HuH-7.5 (cell line): ENCODE measurements around the gene LIPC.

Experiments
- DNase-seq: peaks from one replicate; pipeline ENCODE4 v3.0.0; 2011; ENCODE audit warnings: low spot score

The LIPC gene

DNA sequence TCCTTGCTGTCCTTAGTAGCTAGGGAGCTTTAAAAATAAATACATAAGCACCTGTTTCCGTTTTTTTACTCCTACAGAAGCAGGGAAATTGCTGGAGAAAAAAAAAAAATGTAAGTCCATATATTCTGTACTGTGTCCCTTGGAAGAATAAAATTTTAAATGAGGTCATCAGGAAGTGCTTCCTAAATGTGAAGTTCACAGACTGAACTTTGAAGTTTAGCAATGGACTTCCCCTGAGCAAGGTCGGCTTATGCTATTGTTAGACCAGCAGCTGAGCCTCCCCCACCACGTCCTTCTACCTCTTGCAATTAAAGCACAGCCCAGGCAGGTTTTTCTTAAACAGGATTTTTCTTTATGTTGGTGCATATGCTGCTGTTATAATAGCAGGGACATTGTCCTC lies 26.3 kb downstream of the LIPC start:
- no peak for DNase-seq

DNA sequence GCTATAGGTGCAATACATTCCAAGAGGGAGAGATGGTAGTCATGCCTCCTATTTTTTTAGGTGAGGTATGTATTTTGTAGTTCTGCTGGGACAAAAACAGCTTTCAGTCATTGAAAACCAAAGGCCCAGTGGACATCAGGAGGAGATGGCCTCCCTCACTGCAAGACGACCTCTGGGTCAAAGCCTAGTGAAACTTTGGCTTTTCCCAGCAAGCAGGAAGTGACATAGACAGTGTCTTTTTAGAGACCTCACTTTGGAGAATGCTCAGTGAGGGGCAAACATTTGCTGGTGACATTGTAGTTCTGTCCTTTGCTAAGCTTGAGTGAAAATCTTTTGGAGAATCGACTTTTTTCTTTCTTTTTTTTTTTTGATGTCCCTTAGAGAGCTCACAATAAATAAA lies 27.3 kb downstream of the LIPC start:
- DNase-seq = no peak

DNA sequence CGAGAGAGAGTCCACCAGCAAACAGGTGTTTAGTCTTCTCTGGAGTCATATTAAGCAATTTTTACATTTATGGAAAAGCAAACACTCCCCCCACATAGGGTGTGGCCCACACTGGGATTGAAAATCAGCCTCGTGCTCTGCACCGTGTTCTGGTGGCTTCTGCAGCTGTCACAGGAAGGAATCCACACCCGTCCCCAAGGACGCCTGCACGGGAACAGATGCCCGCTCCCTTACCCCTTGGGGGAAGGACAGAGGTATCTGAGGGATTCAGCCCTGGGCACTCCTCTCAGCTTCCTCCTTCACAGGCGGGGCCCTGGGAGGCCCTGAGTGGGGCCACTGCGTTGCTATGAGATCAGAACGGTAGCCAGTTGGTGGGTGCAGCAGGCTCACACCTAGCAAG lies 27.8 kb downstream of the LIPC start:
- DNase-seq = no peak

DNA sequence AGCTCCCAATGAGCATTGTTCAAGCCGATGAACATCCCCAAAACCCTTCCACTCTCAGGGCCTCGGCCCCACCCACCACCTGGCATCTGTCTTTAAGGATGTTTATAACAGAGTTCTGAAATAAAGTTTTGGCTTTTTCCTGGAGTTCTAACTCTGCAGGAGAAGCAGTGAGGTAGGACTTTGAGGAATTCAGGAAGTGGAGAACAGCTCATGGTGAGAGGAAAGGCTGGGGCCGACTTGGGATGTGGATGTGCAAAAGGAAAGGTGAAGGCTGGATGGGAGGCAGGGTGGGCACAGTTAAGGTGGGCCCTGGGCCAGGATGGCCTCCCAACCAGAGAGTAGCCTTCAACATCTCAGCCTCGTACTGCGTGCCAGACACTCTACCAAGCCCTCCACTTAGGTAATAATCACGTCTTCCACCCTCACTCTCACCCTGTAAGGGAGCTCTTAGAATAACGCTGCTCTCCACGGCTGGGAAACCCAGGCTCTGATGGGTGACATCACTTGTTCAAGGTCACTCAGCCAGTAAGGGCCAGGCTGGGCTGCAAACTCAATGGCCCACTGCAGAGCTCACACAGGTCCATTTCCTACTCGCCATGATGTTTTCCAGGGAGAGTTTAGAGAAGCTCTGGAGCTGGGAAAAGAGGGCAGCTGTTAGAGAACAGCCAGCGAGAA lies 28.5 kb downstream of the LIPC start:
- DNase-seq = no peak

- DNase-seq = no peak
Observed at GRCh38 chr15:58460872-58461271, 29.1 kb downstream of the LIPC start.

GRCh38 chr15:58462547-58462946 lies 30.8 kb downstream of the LIPC start:
- DNase-seq = no peak

GRCh38 chr15:58462973-58463663 lies 31.3 kb downstream of the LIPC start:
- DNase-seq = no peak

GRCh38 chr15:58463815-58464650 lies 32.2 kb downstream of the LIPC start:
- DNase-seq = no peak

GRCh38 chr15:58465070-58465469 lies 33.3 kb downstream of the LIPC start:
- DNase-seq = no peak

GRCh38 chr15:58465866-58466517 lies 34.2 kb downstream of the LIPC start:
- no peak for DNase-seq

DNA sequence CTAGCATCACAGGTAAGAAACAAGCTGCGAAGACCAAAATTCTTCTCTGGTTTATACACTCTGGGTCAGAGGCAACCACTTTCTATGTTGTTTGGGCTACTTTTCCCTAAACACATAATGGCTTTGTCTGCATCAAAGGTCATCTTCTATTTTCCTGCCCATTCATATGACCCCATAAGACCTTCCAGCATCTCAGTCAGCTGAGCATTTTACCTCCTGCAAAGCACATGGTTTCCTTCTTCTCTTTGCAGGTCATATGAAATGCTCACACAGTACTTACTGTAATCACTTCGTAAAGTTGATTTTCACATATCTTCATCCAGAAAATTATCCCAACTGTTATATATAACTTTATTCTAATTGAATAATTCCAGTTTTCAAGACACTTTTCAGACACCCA lies 34.8 kb downstream of the LIPC start:
- DNase-seq = no peak

DNA sequence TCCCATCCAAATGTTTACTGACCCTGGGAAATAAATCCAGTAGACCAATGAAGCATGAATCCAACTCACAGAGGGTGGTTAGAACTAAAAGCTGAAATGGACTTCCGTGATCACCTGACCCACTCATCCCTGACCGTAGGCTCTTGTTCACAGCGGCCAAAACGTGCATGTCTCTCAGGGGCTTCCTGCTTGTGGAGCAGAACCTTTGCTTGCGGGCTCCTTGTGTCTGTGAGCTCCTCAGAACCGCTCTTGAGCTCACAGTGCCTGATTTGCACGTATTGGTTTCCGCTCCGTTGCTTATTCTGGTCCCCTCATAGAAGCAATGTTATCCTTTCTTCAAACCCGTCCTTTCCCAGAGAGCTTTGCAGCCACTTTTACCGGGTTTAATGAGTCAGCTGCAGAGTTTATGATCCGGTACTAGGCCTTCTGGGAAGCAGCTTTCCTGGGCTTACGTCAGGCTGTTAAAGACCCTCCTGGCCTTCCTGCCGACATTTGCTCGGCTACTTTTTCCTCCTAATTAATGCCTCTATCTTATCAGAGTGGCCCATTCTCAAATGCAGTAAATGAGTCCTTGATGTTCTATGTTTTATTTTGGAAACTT lies 35.4 kb downstream of the LIPC start:
- no peak for DNase-seq

GRCh38 chr15:58467722-58468423 lies 36.1 kb downstream of the LIPC start:
- DNase-seq = no peak

- DNase-seq = no peak
Observed at GRCh38 chr15:58469432-58470353, 37.9 kb downstream of the LIPC start.

DNA sequence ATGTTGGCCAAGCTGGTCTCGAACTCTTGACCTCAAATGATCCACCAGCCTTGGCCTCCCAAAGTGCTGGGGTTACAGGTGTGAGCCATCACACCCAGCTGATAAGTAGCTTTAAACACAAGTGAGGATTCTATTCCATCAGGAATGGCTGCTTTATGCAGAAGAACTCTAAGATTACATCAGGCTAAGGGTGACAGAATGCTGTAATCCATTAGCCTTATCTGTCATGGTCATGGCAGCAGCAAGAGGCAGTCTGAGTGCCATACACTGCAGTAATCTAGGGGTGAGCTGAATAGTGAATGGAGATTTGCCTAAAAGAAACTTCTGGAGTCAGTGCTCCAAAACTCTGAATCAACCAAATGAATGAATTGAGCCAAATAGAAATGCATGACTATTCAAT lies 39.6 kb downstream of the LIPC start:
- DNase-seq = no peak

DNA sequence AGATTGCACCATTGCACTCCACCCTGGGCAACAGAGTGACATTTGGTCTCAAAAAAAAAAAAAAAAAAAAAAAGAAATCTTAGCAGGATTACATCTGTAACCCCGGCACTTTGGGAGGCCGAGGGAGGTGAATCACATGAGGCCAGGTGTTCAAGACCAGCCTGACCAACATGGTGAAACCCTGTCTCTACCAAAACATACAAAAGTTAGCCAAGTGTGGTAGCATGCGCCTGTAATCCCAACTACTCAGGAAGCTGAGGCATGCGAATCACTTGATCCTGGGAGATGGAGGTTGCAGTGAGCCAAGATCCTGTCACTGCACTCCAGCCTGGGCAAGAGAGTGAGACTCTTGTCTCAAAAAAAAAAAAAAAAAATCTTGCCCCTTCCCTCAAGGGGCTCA lies 40.4 kb downstream of the LIPC start:
- no peak for DNase-seq

DNA sequence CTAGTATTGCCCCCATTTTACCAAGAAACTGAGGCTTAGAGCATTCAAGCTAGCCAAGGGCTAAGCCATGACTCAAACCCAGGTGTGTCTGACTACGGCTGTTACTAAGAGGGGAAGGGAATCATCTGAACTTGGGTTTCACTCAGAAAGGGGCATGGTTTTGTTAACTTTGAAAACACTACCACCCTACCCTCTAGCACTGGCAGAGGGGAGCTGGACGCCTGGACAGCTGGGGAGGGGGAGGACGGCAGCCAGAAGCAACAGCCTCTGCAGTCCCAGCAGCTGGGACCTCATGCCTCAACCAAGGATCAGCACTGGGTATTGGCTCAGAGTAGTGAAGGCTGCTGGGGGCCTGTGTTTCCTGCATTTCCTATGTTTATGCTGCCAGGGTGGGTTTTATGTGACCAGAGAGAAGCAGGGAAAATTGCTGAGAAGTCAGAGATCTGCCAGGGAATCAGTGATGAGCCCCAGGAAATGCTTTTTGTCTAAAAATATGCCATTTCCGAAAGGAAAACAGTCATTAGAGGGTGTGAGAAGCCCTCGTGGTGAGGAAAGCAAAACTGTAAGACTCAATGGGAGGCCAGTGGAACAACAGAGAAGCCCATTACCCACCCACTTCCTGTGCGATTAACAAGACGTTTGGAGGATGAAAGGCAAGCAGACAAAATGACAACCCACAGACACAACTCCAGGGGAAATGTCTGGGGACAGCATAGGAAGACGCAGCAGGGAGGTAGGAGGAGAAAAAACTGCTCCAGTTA lies 41.2 kb downstream of the LIPC start:
- no peak for DNase-seq

DNA sequence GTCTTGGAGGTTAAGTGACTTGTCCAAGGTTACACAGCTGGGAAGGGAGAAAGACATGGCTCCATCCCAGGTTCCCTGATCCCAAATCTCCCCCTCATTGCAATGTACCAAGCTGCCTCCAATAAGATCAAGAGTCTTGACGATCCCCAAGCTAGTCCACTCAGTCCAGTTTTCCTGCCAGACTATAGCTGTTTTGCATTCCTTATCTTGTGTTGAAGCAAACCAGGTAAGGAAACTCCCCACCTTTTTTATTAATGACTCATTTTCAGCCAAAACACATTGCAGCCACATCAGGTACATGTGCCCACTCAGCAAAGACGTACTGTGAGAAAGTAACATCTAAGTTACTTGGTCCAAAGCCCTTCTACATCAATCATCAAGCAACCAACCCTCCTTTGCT lies 41.9 kb downstream of the LIPC start:
- DNase-seq = no peak

GRCh38 chr15:58474741-58475323 lies 43.0 kb downstream of the LIPC start:
- DNase-seq = no peak
